Epithelial cell of proximal tubule (primary cell): ENCODE results near the gene GNRHR. TPM values are rescaled to one million over a fixed set of nuclear protein-coding genes. Genes with fewer than 3 reads are reported as not detected.

Experiments used
- DNase-seq: peaks from one replicate; pipeline ENCODE4 v3.0.0-alpha.2; 2011; ENCODE audit warnings: low read depth
- H3K4me3 ChIP-seq: 2 replicates; pipeline ENCODE4 v1.5.1; 2011; ENCODE audit warnings: low read depth, mild to moderate bottlenecking, low read length
- CTCF ChIP-seq: conservative IDR thresholded peaks from 2 replicates; pipeline ENCODE4 v1.5.1; 2012; ENCODE audit warnings: low read depth, mild to moderate bottlenecking, low read length
- total RNA-seq: library from RNA; depleted of rRNA; stranded (reverse); fragments of >200 nt; gene quantifications from 2 replicates; pipeline ENCODE4 v1.2.3, GENCODE V29; 2015

GNRHR gene
- total RNA-seq, 1 donor from 2014 or later, result not detected

- H3K4me3 ChIP-seq, result no peak overlapping the region
- no peak for DNase-seq
- no peak for TF ChIP-seq CTCF
These were observed 32.2 kb downstream of the GNRHR start for GRCh38 chr4:67721770-67722597.

DNA sequence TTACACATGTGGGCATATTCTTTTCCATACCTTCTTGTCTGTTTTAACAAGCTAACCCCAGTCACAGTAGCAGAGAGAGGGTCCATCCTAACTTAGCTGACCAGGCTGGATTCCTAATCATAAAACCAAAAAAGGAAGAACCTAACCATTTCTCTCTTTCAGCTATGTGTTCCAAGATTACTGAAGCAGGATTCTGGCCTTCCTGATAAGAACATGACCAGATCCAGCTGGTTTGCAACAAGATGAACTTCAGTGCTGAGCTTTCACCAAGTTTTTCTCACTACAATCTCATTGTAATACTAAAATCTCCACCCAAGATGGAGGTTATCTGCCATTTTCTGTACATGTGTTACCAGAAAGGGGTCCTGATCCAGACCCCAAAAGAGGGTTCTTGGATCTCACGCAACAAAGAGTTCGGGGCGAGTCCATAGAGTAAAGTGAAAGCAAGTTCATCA lies 32.8 kb downstream of the GNRHR start:
- TF ChIP-seq CTCF, result no peak
- H3K4me3 ChIP-seq, result no peak overlapping the region
- DNase-seq, result no peak

GRCh38 chr4:67719953-67720617 lies 34.1 kb downstream of the GNRHR start:
- no peak for DNase-seq
- TF ChIP-seq CTCF, result no peak
- H3K4me3 ChIP-seq, result no peak overlapping the region

DNA sequence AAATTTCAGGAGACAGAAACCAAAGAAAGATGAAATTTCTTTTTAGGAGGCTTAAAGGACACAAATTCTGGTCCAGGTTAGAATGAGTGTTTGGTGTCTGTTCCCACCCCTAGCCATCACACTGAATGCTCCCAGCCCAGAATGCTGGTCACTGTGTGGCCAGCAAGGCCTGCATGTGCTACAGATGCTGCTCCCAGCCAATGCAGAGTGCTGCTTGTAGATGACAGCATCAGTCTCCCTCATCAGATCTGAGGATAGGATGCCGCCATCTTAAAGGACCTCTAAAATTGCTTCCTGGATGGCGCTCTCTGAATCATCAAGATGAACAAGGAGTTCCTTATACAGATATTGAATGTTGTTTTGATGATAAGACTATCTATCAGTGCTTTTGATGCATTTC lies 35.3 kb downstream of the GNRHR start:
- TF ChIP-seq CTCF, result no peak
- no peak overlapping the region for H3K4me3 ChIP-seq
- DNase-seq, result no peak

DNA sequence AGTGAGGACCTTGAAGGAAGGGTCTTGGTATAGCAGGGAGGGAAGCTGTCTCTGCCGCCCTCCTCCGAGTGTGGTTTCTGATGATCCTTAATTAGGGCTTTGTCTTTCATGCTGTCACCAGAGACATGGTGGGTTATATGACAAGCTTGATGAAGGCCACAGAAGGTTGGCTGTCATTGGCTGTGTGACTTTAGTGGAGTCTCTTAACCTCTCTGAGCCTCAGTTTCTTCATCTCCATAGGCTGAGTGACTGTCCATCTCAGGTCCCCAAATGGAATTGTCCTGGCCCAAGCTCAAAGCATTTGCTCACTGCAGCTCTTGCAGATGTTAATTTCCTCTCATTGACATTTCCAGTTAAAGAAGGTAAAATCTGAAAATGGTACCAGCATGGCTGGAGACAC lies 36.6 kb downstream of the GNRHR start:
- DNase-seq, result no peak
- no peak for TF ChIP-seq CTCF
- no peak overlapping the region for H3K4me3 ChIP-seq

DNA sequence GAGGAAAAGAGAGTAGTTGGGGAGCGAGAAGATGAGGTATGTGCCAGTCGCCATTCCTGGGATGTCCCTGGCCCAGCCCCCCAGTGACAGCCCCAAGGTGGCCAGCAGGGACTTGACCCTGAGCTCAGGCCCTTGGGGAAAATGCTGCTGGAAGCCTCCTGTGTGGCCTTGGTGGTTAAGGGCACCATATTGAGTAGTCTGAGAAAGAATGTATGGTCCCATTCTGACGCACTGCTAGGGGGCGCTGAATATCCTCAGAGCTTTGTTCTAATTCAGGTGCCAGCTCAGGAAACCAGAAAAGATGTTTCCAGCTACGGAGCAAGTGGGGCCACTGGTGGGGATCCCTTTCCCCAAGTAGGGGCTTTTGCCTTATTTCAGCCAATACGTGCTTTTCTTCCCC lies 39.2 kb downstream of the GNRHR start:
- no peak overlapping the region for H3K4me3 ChIP-seq
- DNase-seq, result no peak
- TF ChIP-seq CTCF, result peak; percentile 19
